SK-N-MC (cell line): ENCODE measurements around the gene TSPAN15.

Source experiments
- EZH2 ChIP-seq: fragments of 200-600 bp; sonication (generic); IDR thresholded peaks from one replicate; pipeline ENCODE4 v1.6.1; 2017; ENCODE audit warnings: antibody characterized with exemption
- FOXP2 ChIP-seq: optimal IDR thresholded peaks from 2 replicates; pipeline ENCODE3; 2011; ENCODE audit warnings: mild to moderate bottlenecking, moderate library complexity; ENCODE audit not compliant: insufficient read depth; ENCODE audit errors: extremely low read length, control extremely low read depth
- POLR2AphosphoS5 ChIP-seq: IDR thresholded peaks from 2 replicates; pipeline ENCODE4 v1.6.1; 2012; ENCODE audit warnings: mild to moderate bottlenecking, low read depth, low read length, borderline replicate concordance

DNA sequence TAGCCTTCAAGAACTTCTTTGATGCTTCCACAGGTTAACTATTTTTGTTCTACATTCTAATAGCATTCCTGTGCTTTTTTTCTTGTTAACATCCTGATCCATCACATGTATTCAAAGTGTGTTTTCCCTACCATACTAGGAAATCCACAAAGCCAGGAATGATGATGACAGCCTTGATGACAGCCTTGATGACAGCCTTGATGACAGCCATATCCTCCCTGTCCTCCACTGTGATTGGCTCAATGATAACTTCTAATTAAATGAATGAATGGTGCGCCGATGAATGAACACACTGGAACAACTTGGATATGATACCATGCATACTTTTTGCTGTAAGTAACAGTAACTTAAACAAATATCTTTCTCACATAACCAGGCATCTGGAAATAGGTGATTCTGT lies 26.2 kb upstream of the TSPAN15 start:
- no peak for TF ChIP-seq EZH2
- TF ChIP-seq POLR2AphosphoS5, result no peak
- no peak for TF ChIP-seq FOXP2
